Tibial nerve (tissue), 4 donors: ENCODE measurements around the gene MN1. TPM values are rescaled to one million over a fixed set of nuclear protein-coding genes. Genes with fewer than 3 reads are reported as not detected.

Experiments used
- DNase-seq, 2 donors: peaks; one replicate each; pipeline ENCODE4 v3.0.0-alpha.2; 2019; ENCODE audit warnings: low spot score in 2 of 2
- H3K27ac ChIP-seq, 4 donors: fragments of 200-600 bp; sonication (generic) in 3 of 4; one replicate each; pipeline ENCODE4 v1.5.1; 2017 to 2019; ENCODE audit warnings: mild to moderate bottlenecking in 1 of 4
- H3K27me3 ChIP-seq, 2 donors: fragments of 200-600 bp; sonication (generic) in 1 of 2; one replicate each; pipeline versions ENCODE4 v1.5.1 to v1.6.0; 2017 to 2019
- H3K36me3 ChIP-seq, 3 donors: fragments of 200-600 bp; sonication (generic); one replicate each; pipeline ENCODE4 v1.5.1; 2018 to 2019
- H3K4me1 ChIP-seq, 4 donors: fragments of 200-600 bp; sonication (generic) in 3 of 4; one replicate each; pipeline ENCODE4 v1.5.1; 2017 to 2019
- H3K4me3 ChIP-seq, 4 donors: fragments of 200-600 bp; sonication (generic) in 3 of 4; one replicate each; pipeline ENCODE4 v1.5.1; 2017 to 2019; ENCODE audit warnings: mild to moderate bottlenecking in 1 of 4, moderate library complexity in 1 of 4
- H3K9me3 ChIP-seq, 4 donors: fragments of 200-600 bp; sonication (generic) in 3 of 4; one replicate each; pipeline ENCODE4 v1.5.1; 2017 to 2019
- EP300 ChIP-seq, 2 donors: sonication (generic); formaldehyde crosslinking; IDR thresholded peaks; one replicate each; pipeline ENCODE4 v1.6.1; 2017; ENCODE audit warnings: antibody characterized with exemption in 2 of 2, mild to moderate bottlenecking in 1 of 2
- POLR2A ChIP-seq, 2 donors: fragments of 450-650 bp; IDR thresholded peaks; one replicate each; pipeline ENCODE4 v1.6.1; 2017; ENCODE audit warnings: antibody characterized with exemption in 2 of 2, mild to moderate bottlenecking in 2 of 2, moderate library complexity in 2 of 2
- WGBS, 2 donors: methylation state at CpG; one replicate each; pipeline ENCODE4 v1.1.5; 2018; 5-methylcytosine and 5-hydroxymethylcytosine counted together
- total RNA-seq, 4 donors: library from RNA; depleted of rRNA; stranded (reverse); fragments of >200 nt; gene quantifications; one replicate each; pipeline ENCODE4 v1.1.0, GENCODE V29; 2016
- TF ChIP-seq, protein P1 (sequence below), 5 experiments: fragments of 200-600 bp in 3 of 5; fragments of 450-650 bp in 2 of 5; sonication (generic) in 3 of 5; IDR thresholded peaks; one replicate each; pipeline ENCODE4 v1.5.1; 2016 to 2019; ENCODE audit warnings: antibody characterized with exemption in 5 of 5, mild to moderate bottlenecking in 3 of 5, moderate library complexity in 2 of 5

Gene MN1
- total RNA-seq, 4 donors from 2014 or later = 3.9 to 8.2 (median 6.0) TPM

DNA sequence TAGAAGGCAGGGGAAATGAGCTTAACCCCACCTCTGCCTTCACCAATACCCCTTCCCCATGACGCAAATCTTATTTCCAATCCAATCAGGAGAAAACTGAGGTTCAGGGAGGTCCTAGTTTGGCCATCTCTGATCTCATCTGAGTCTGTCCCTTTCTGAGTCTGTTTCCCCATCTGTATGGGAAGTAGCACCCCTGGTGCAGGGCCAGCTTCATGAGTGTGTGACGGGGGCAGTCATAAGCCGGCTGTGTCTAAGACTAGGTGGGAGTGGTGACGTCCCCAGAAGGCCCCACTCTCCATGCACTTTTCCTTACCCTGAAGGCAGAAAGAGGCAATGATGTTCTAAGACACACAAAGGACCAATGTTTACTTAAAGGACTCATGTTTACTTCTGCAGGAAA, 72.3 kb downstream of the MN1 start:
- Histone ChIP-seq H3K27me3 (no peaks in the 10 kb centered on the region), H3K4me3 (no peak overlapping the region), H3K9me3 (no peaks in the 10 kb centered on the region), H3K4me1 (peaks cover 0 to 16% (median 9%) of the 10 kb centered on the region in 4 donors), H3K36me3 (no peaks in the 10 kb centered on the region), H3K27ac (no peak overlapping the region)
- 79 to 87% methylated on average over 4 of the region's 4 CpGs for WGBS, 2 donors
- no peak for DNase-seq
- TF ChIP-seq EP300 (IDR thresholded peaks at IDR 0.05) = no peak
- TF ChIP-seq, protein P1, sequence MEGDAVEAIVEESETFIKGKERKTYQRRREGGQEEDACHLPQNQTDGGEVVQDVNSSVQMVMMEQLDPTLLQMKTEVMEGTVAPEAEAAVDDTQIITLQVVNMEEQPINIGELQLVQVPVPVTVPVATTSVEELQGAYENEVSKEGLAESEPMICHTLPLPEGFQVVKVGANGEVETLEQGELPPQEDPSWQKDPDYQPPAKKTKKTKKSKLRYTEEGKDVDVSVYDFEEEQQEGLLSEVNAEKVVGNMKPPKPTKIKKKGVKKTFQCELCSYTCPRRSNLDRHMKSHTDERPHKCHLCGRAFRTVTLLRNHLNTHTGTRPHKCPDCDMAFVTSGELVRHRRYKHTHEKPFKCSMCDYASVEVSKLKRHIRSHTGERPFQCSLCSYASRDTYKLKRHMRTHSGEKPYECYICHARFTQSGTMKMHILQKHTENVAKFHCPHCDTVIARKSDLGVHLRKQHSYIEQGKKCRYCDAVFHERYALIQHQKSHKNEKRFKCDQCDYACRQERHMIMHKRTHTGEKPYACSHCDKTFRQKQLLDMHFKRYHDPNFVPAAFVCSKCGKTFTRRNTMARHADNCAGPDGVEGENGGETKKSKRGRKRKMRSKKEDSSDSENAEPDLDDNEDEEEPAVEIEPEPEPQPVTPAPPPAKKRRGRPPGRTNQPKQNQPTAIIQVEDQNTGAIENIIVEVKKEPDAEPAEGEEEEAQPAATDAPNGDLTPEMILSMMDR (IDR thresholded peaks at IDR 0.05) = no peak

DNA sequence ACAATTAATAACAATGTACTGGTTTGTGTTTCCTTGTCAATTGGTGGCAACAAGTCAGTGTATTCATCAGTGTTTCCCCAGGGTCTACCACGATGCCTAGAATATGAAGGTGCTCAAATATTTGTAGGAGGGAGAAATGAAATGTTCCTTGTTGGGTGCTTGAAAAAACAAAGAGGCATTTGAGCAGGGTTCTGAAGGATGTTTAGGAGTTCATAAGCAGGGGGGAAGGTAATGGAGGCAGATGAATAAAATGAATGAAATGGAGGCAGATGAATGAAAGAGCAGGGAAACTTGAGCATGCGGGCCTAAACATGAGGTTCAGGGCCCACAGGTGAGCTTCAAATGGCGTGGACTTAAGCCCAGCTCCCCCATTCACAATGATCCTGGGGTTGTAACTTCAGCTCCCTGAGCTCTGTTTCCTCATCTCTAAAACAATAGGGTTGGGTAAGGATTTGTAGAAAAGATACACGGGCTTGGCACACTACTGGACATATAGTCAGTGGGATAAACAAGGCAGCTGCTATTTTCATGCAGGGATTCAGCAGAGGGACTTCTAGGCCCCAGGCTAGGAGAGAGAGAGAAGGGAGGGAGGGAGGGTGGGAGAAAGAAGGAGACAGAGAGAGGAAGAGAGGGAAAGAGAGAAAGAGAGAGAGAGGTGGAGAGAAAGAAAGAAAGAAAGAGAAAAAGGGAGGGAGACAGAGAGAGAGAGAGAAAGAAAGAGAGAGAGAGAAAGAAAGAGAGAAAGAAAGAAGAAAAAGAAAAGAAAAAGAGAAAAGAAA, 73.7 kb downstream of the MN1 start:
- no peak overlapping the region for H3K27ac ChIP-seq
- no peaks in the 10 kb centered on the region for H3K9me3 ChIP-seq
- no peak overlapping the region for H3K4me3 ChIP-seq

DNA sequence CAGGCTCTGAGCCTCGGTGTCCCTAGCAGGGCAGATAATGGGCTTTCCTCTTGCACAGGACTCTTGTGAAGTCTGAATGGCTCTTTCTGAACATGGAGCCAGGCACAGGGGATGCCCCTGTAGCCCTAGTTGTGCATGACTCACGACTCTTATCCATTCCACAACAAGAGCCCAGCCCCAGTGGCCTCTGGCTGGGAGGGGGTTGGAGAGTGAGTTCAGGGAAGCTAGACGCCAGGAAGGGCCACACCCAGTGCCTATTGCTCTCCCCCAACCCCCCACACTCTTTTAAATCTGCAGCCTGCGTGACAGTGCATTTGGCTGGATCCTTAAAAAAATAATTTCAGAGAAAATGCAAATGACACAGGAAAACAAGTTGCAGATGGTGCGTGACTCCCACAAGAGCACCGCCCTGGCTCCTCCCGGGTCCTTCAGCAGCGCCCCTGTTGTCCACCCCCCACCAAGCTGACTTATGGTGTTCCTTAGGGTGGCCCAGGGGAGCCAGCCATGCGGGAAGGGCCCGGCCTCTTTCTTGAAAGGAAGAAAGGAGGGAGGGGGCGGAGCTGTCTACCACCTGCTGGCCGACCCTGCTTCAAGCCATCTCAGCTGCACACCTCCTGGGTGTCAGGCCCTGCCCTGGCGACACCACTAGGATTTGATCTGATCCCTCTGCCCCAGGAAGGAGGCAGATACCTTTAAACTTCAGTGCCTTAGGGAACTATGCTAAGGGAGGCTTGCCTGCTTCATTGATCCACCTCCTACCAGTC, 74.7 kb downstream of the MN1 start:
- TF ChIP-seq, protein P1 (IDR thresholded peaks at IDR 0.05) = no peak
- TF ChIP-seq POLR2A (IDR thresholded peaks at IDR 0.05) (no peak), EP300 (IDR thresholded peaks at IDR 0.05) (no peak)
- Histone ChIP-seq H3K27ac (peak overlapping the region in 3 of 4 donors; percentile 28 to 58 (median 39)), H3K9me3 (no peaks in the 10 kb centered on the region), H3K4me1 (peaks cover 0 to 16% (median 9%) of the 10 kb centered on the region in 4 donors), H3K36me3 (no peaks in the 10 kb centered on the region), H3K27me3 (no peaks in the 10 kb centered on the region), H3K4me3 (no peak overlapping the region)
- no peak for DNase-seq
- WGBS, 2 donors = 35 to 37% methylated on average over 13 of the region's 13 CpGs

More for the DNA sequence above, 73.7 kb downstream of the MN1 start:
- H3K36me3 ChIP-seq = no peaks in the 10 kb centered on the region
- TF ChIP-seq POLR2A (IDR thresholded peaks at IDR 0.05) (no peak), EP300 (IDR thresholded peaks at IDR 0.05) (no peak)
- TF ChIP-seq, protein P1 (IDR thresholded peaks at IDR 0.05) = no peak
- H3K27me3 ChIP-seq = no peaks in the 10 kb centered on the region
- no peak for DNase-seq
- 74 to 77% methylated on average over 4 of the region's 4 CpGs for WGBS, 2 donors
- peaks cover 0 to 16% (median 9%) of the 10 kb centered on the region in 4 donors for H3K4me1 ChIP-seq

DNA sequence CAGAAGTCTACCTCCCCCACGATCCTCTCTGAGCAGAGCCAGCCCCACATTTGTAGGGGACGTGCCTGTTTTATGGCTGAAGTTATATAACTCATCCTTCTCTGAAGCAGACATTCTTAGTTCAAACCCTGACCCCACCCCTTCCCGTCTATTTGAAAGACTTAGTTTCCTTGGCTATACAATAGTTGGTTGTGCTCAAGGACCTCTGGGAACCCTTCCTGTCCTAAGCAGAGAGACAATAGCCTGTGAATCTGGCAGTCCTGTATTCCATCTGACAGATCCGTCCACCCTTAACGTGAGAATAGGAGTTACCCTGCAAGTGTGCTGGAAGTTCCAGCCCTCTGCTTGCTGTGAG, 75.2 kb downstream of the MN1 start:
- Histone ChIP-seq H3K27me3 (no peaks in the 10 kb centered on the region), H3K9me3 (no peaks in the 10 kb centered on the region), H3K27ac (peak overlapping the region in 2 of 4 donors; percentile 28 to 58), H3K4me1 (peaks cover 0 to 16% (median 9%) of the 10 kb centered on the region in 4 donors), H3K4me3 (no peak overlapping the region), H3K36me3 (no peaks in the 10 kb centered on the region)
- TF ChIP-seq, protein P1 (IDR thresholded peaks at IDR 0.05) = no peak
- DNase-seq = no peak
- WGBS, 2 donors = 27 to 30% methylated on average over 5 of the region's 5 CpGs

DNA sequence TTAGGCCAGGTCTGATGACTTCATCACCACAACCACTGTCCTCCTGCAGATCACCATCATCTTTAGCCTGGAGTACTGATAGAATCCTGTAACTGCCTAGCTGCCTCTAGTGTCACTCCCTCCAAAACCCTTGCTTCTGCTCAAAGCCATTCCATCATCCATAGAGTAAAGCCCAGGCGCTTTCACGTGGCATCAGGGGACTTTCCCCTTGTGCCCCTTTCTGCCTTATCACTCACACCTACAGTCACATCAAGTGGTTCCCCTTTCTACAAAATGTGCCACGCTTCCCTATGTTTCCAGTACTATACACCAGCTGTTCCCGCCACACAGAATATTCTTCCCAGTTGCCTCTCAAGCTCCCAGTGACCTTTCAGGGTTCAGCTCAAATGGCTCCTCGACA, 75.9 kb downstream of the MN1 start:
- DNase-seq = no peak

More for the DNA sequence above, 75.9 kb downstream of the MN1 start:
- no peak for TF ChIP-seq EP300 (IDR thresholded peaks at IDR 0.05)
- H3K36me3 ChIP-seq = no peaks in the 10 kb centered on the region
- H3K4me1 ChIP-seq = peaks cover 0 to 16% (median 9%) of the 10 kb centered on the region in 4 donors
- WGBS, 2 donors = 75 to 79% methylated on average over 5 of the region's 5 CpGs
- no peaks in the 10 kb centered on the region for H3K9me3 ChIP-seq
- H3K4me3 ChIP-seq = no peak overlapping the region
- no peaks in the 10 kb centered on the region for H3K27me3 ChIP-seq
- H3K27ac ChIP-seq = peak overlapping the region in 1 of 4 donors; percentile 58
